Caco-2 (cell line): ENCODE measurements around the gene ASH1L. TPM values are rescaled to one million over a fixed set of nuclear protein-coding genes. Genes with fewer than 3 reads are reported as not detected.

ENCODE experiments used
- BruUV-seq: library from RNA; stranded (reverse); fragments of 400-500 nt; replicated peaks from 2 replicates; lab custom pipeline; 2021; lab: Mats Ljungman, UMichigan
- CTCF ChIA-PET: fragments of 300-600 bp; sonication (Branson Sonifier 250); formaldehyde crosslinking; loops from one replicate; lab custom pipeline; 2022; ENCODE audit warnings: antibody characterized with exemption; lab: Charles Lee
- POLR2A ChIA-PET: fragments of 300-600 bp; sonication (Branson Sonifier 250); formaldehyde crosslinking; loops from one replicate; lab custom pipeline; 2022; ENCODE audit warnings: antibody characterized with exemption; lab: Charles Lee
- DNase-seq, 2 experiments: peaks; one replicate each; pipeline versions ENCODE4 v3.0.0 to v3.0.0-alpha.2; 2020 to 2022
- H3K27me3 ChIP-seq: replicated peaks from 2 replicates; pipeline ENCODE4 v1.6.0; 2011; ENCODE audit warnings: low read length; ENCODE audit not compliant: control insufficient read depth, insufficient read depth
- H3K36me3 ChIP-seq: 2 replicates; pipeline ENCODE4 v1.5.1; 2011; ENCODE audit warnings: low read length; ENCODE audit not compliant: control insufficient read depth, insufficient read depth
- H3K4me1 ChIP-seq: fragments of 250-450 bp; sonication (Bioruptor Pico); 2 replicates; pipeline ENCODE4 v1.5.1; 2020; ENCODE audit warnings: mild to moderate bottlenecking
- H3K4me3 ChIP-seq: 2 replicates; pipeline ENCODE4 v1.5.1; 2011; ENCODE audit warnings: low read depth, mild to moderate bottlenecking, control low read depth, low read length
- H3K9me3 ChIP-seq: fragments of 250-450 bp; sonication (Bioruptor Pico); 2 replicates; pipeline ENCODE4 v1.5.1; 2020; ENCODE audit warnings: mild to moderate bottlenecking, moderate library complexity
- H3K27ac Mint-ChIP-seq: one replicate; pipeline ENCODE4 v1.8.0; 2022; ENCODE audit warnings: mixed read lengths; ENCODE audit not compliant: unreplicated experiment
- H3K27me3 Mint-ChIP-seq: one replicate; pipeline ENCODE4 v1.8.0; 2022; ENCODE audit warnings: mixed read lengths; ENCODE audit not compliant: insufficient read depth, unreplicated experiment
- H3K36me3 Mint-ChIP-seq: one replicate; pipeline ENCODE4 v1.8.0; 2022; ENCODE audit warnings: mild to moderate bottlenecking, mixed read lengths; ENCODE audit not compliant: insufficient read depth, unreplicated experiment
- H3K4me1 Mint-ChIP-seq: one replicate; pipeline ENCODE4 v1.8.0; 2022; ENCODE audit warnings: low read depth, mixed read lengths; ENCODE audit not compliant: unreplicated experiment
- H3K4me3 Mint-ChIP-seq: one replicate; pipeline ENCODE4 v1.8.0; 2022; ENCODE audit warnings: mild to moderate bottlenecking, moderate library complexity, mixed read lengths; ENCODE audit not compliant: unreplicated experiment
- H3K9me3 Mint-ChIP-seq: one replicate; pipeline ENCODE4 v1.8.0; 2022; ENCODE audit warnings: mixed read lengths; ENCODE audit not compliant: unreplicated experiment
- CTCF ChIP-seq, 2 experiments: fragments of 200-600 bp in 1 of 2; IDR thresholded peaks; 1 replicate in 1 of 2; 2 replicates in 1 of 2; pipeline versions ENCODE4 v1.5.1 to v1.8.0; 2011 to 2022; ENCODE audit warnings: antibody characterized with exemption in 1 of 2, control low read depth in 1 of 2, inconsistent platforms in 1 of 2, low read depth in 1 of 2, low read length in 1 of 2, mild to moderate bottlenecking in 1 of 2, moderate library complexity in 1 of 2; ENCODE audit not compliant: insufficient read depth in 1 of 2, severe bottlenecking in 1 of 2, unreplicated experiment in 1 of 2
- intact Hi-C: fragments of 100-400 bp; cut with micrococcal nuclease; formaldehyde crosslinking; loops from one replicate; pipeline ENCODE4 v1.10.0; 2022; ENCODE audit not compliant: unreplicated experiment
- microRNA-seq: library from miRNA; unstranded; fragments of <30 nt; microRNA quantifications from one replicate; pipeline ENCODE4 v1.2.0, GENCODE V29; 2022
- total RNA-seq: library from RNA; stranded (reverse); gene quantifications from 2 replicates; pipeline ENCODE4 v1.2.3, GENCODE V29; 2022

ASH1L gene
- total RNA-seq, 1 experiment from 2014 or later, result 39.4 TPM

- ChIA-PET CTCF (interaction anchor here (0.8 kb wide), 1 partner anchor 10 kb away, joined by 3 read pairs; no protein-coding TSS in a partner anchor), POLR2A (no interaction called here)
- H3K4me1 Mint-ChIP-seq, result no peaks in the 10 kb centered on the region
- H3K27ac Mint-ChIP-seq, result no peak overlapping the region
- Histone ChIP-seq H3K4me3 (no peak overlapping the region), H3K36me3 (peaks cover 2% of the 10 kb centered on the region; the same call in 1 of the 2 replicates), H3K4me1 (peaks cover 4% of the 10 kb centered on the region; the same call in 1 of the 2 replicates), H3K27me3 (no peaks in the 10 kb centered on the region), H3K9me3 (no peaks in the 10 kb centered on the region)
- peaks cover 9% of the 10 kb centered on the region for H3K36me3 Mint-ChIP-seq
- no peak for TF ChIP-seq CTCF (IDR thresholded peaks at IDR 0.05; ENCODE audit: insufficient read depth in 1 of 2, low read depth in 1 of 2, low read length in 1 of 2, severe bottlenecking in 1 of 2, unreplicated experiment in 1 of 2)
- intact Hi-C loops, result no loop called here
- no peaks in the 10 kb centered on the region for H3K27me3 Mint-ChIP-seq
- no peak overlapping the region for H3K4me3 Mint-ChIP-seq
- DNase-seq, result no peak
- BruUV-seq, result no TSS peak
- no peaks in the 10 kb centered on the region for H3K9me3 Mint-ChIP-seq
Measured at GRCh38 chr1:155286544-155286943, 276.1 kb downstream of the ASH1L start.

- no peak overlapping the region for H3K4me3 ChIP-seq
- ChIA-PET CTCF (interaction anchor here (0.8 kb wide), 1 partner anchor 9 kb away, joined by 3 read pairs; no protein-coding TSS in a partner anchor), POLR2A (no interaction called here)
- no TSS peak for BruUV-seq
- DNase-seq, result no peak
- TF ChIP-seq CTCF (IDR thresholded peaks at IDR 0.05; ENCODE audit: insufficient read depth in 1 of 2, low read depth in 1 of 2, low read length in 1 of 2, severe bottlenecking in 1 of 2, unreplicated experiment in 1 of 2), result no peak
- no peaks in the 10 kb centered on the region for H3K4me1 Mint-ChIP-seq
- H3K27me3 Mint-ChIP-seq, result no peaks in the 10 kb centered on the region
- peaks cover 7% of the 10 kb centered on the region for H3K36me3 Mint-ChIP-seq
- H3K4me1 ChIP-seq, result peaks cover 4% of the 10 kb centered on the region; the same call in 1 of the 2 replicates
- no peaks in the 10 kb centered on the region for H3K9me3 Mint-ChIP-seq
- peaks cover 2% of the 10 kb centered on the region; the same call in 1 of the 2 replicates for H3K36me3 ChIP-seq
- no peak overlapping the region for H3K4me3 Mint-ChIP-seq
- no peaks in the 10 kb centered on the region for H3K27me3 ChIP-seq
- intact Hi-C loops, result no loop called here
- H3K9me3 ChIP-seq, result no peaks in the 10 kb centered on the region
- no peak overlapping the region for H3K27ac Mint-ChIP-seq
Measured at GRCh38 chr1:155285631-155286044, 277.0 kb downstream of the ASH1L start.

Small RNAs within 50 kb of the gene (microRNA-seq; reads per million reads assigned to microRNA genes)
- gene MIR555, result not detected

Other genes starting within 250 kb of the ASH1L start
- gene RUSC1, start 241.9 kb downstream of the ASH1L start, total RNA-seq, result 44.1 and 44.4 TPM in 2 replicates
- 64.3 and 65.3 TPM in 2 replicates for gene MSTO1, start 47.4 kb upstream of the ASH1L start, total RNA-seq
- 61.1 and 63.0 TPM in 2 replicates for gene YY1AP1, start 126.0 kb upstream of the ASH1L start, total RNA-seq
- gene DAP3, start 126.3 kb upstream of the ASH1L start, total RNA-seq, result 165 and 185 TPM in 2 replicates